T1000 (cell line): Measurements from ENCODE around the gene FMO2.
"Not testable (repeated sequence)": the region's sequence is repeated elsewhere in the genome, so short reads cannot be mapped to it uniquely, and the experiment has no call there.

Experiments used
- DNase-seq: peaks from one replicate; lab custom pipeline; 2025; ENCODE audit warnings: mixed read lengths; lab: John Stamatoyannopoulos, UW

The FMO2 gene

DNA sequence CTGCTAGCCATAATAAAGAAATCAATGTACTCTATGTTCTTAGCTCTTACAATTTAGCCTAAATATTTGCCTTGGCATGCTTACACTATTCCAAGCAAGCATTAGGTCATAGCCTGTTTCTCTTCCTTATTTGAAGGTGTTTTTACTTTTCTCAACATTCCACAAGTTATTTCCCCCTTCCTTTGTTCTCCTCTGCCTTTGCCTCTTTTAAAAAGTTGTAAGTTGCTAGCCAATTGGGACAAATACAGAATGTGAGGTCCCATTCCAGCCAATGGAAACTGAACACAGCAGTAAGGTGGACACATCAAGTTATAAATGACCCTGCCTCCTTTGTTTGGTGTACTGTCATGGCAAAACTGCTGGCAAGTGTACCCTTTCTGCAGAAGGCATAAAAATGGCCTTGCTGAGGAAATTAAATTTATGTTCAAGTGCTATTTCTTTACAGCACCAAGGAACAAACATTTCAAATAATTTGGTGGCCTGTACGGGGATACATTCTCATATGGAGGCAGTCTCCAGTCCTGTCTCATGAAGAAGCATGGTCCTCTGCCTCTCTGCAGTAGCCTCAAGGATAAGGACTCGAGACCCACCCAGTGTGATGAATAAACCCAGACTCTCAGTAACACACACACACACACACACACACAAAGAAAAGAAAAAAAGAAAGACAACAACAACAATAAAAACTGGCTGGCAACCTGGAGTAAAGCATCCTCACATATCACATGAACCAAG lies 34.4 kb downstream of the FMO2 start:
- DNase-seq = no peak

DNA sequence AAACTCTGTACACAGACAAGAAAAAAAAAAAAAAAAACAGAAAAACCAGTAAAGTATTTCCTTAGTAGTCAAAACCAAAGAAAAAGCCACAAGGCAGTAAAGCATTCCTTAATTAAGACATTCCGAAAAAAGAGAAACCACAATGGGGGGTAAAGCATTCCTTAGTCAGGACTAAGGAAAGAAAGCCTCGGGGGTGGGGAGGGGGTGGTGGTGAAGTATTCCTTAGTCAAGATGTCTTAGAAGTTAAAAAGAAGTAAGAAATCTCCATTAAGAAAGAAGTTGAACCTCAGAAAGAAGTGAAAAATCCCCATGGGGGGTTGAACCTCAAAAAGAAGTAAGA lies 35.0 kb downstream of the FMO2 start:
- peak; percentile 12 for DNase-seq

DNA sequence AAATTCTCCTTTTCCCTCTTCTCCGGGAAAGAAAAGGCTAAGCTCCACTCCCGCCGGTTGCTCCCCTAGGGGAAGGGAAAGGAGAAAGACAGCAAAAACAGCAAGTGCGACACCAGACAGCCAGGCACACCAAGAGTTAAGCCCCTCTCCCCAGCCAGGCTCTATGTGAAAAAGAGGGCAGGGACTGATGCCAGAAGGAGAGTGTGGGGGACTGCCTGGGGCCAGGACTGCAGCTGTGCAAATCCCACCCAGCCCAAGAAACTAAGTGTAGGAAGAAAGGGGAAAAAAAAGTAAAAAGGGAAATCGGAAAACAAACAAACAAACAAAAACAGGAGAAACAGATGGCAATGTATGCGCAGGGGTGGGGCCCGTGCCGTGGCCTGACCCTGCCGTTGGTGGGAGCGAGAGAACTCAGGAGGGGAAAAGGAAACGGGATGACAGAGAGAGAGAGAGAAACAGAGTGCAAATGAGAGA lies 35.5 kb downstream of the FMO2 start:
- DNase-seq = peak; percentile 24

- DNase-seq = no peak
Observed at GRCh38 chr1:171221665-171222591, 36.8 kb downstream of the FMO2 start.

- no peak for DNase-seq
Observed at GRCh38 chr1:171222936-171223335, 37.8 kb downstream of the FMO2 start.

GRCh38 chr1:171224257-171224656 lies 39.2 kb downstream of the FMO2 start:
- DNase-seq = not testable (repeated sequence)

DNA sequence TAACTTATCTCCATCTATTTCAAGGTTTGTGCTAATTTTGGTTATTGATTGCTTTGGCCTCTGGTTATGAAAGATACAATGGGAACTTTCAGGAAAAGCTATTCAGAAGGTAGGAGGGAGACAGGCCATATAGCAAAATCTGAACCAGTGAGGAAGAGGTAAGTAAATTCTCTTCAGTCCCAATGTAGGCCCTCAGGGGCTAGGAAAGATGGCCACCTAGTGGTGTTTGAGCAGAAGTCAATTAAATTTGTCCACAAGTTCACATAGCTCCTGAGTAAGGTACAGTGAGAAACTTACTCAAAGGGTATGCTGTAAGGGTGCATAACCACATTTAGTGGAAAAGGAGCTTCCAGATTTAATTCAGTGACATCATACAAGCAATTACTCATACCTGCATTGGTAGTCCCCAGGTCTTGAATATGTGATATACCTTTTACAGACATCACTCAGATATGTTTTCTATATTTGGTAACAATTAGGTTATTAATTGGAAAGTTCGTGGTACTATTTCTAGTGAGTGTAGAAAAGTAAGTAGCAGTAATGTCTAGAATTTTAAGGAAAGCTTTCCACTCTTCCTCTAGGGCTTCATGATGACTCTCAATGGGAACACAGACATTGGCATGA lies 41.8 kb downstream of the FMO2 start:
- peak; percentile 14 for DNase-seq

- DNase-seq = no peak
Observed at GRCh38 chr1:171231326-171231725, 46.2 kb downstream of the FMO2 start.

DNA sequence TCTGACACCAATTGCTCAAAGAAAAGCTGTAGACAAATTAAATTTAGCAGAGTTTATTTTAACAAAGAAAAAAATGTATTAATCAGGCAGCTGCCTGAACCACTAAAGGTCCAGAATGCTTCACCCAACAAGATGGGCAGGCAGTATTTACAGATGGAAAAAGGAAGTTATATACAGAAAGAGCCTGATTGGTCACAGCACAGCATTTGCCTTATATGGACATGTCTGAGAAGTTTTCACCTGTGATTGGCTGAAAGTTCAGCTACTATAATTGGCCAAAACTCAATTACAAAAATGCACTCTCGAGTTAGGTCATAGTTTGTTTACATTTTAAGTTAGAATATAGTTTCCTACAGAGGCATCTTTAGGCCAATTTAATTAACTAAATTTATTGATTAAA lies 48.1 kb downstream of the FMO2 start:
- no peak for DNase-seq

- DNase-seq = not testable (repeated sequence)
Observed at GRCh38 chr1:171236231-171236630, 51.1 kb downstream of the FMO2 start.

GRCh38 chr1:171243878-171244277 lies 58.8 kb downstream of the FMO2 start:
- DNase-seq = no peak

- no peak for DNase-seq
Observed at GRCh38 chr1:171245458-171246064, 60.5 kb downstream of the FMO2 start.

DNA sequence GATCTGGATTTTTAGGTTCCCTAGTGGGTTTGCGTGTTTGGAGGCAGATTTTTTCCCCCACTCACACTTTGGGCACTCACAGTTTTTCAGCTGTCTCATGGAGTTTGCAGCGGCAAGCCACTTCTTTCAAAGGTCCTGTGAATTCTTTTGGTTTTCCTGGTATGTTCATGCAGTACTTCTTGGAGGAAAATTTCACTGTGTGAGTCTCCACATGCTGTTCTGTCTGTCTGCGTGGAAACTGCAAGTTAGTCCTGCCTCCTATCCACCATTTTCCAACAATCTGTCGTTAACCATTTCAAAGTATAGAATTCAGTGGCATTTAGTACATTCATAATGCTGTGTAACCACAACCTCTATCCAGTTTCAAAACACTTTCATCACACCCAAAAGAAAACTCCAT lies 62.4 kb downstream of the FMO2 start:
- DNase-seq = no peak

- DNase-seq = no peak
Observed at GRCh38 chr1:171248302-171248701, 63.2 kb downstream of the FMO2 start, which contains the start of gene FMO1. TSS of gene FMO1 (plus strand) at chr1:171248494. CDS start at chr1:171258088, 9,594 bp downstream.

DNA sequence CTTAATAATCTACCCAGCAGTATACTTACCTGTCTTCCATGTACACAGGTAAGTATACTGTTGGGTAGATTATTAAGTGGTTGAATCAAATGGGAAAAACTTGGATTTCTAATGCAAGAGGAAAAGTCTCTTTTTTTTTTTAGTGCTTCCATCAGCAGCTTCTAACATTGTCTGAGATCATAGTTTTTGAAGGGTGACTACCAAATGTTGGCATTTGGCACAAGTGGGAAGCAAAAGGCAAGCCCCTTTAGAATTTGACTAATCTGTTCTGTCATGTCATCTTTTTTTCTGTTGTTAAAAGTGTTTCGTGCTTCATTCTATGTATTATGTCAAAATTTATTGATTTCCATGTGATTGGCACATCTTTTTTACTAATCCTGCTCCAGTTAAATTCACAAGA lies 63.7 kb downstream of the FMO2 start:
- DNase-seq = no peak

GRCh38 chr1:171250263-171250662 lies 65.2 kb downstream of the FMO2 start:
- no peak for DNase-seq

- no peak for DNase-seq
Observed at GRCh38 chr1:171251042-171251951, 66.2 kb downstream of the FMO2 start.

DNA sequence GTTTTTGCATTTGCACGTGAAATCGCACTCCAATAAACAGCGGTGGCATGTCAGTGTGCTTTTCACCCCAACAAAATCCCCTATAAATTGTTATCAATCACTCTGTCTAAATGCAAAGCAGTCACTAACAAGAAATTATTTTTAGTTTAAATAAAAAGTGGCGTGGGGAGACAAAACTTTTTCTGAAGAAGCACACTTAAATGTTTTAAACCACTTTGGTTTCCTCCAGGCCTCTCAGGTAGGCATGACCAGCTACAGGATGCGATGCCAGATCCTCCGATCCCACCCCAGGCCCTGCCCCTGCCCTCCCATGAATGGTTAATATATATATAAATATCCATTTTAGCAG lies 66.8 kb downstream of the FMO2 start:
- DNase-seq = no peak

- DNase-seq = no peak
Observed at GRCh38 chr1:171252482-171252881, 67.4 kb downstream of the FMO2 start.

GRCh38 chr1:171254859-171255258 lies 69.8 kb downstream of the FMO2 start:
- DNase-seq = no peak

- DNase-seq = peak; percentile 15
Observed at GRCh38 chr1:171256940-171257606, 72.0 kb downstream of the FMO2 start.
